ENCODE results near the gene BICC1. TPM values are rescaled to one million over a fixed set of nuclear protein-coding genes. Genes with fewer than 3 reads are reported as not detected.

The BICC1 gene
- total and polyA plus RNA-seq, 2 of the 13 experiments (the other 11 are each of a cell fraction or from before 2014, with no cell fraction given) = 0.18 to 1.5 TPM

- ChIA-PET CTCF (ENCODE audit: low intra/inter-chr PET ratio, low total read pairs) (interaction anchor here (1.1 to 1.9 kb wide), 2 partner anchors 110 to 227 kb away, joined by 4 to 14 read pairs; no protein-coding TSS in a partner anchor), POLR2A (no interaction called here)
- no peaks in the 10 kb centered on the region for H4K20me1 ChIP-seq (ENCODE audit: insufficient read depth, low read length)
- WGBS (ENCODE audit: low lambda C conversion rate) = 66% methylated on average over 2 of the region's 2 CpGs
- H3K9me3 ChIP-seq (ENCODE audit: low read length) = no peaks in the 10 kb centered on the region
- intact Hi-C loops (cut with micrococcal nuclease; ENCODE audit: unreplicated experiment) (loop anchor here (1.0 to 10.0 kb wide), 4 partner anchors 110 to 337 kb away; partner anchors contain the start of gene TFAM), in situ Hi-C loops (cut with HindIII; ENCODE audit: extremely low pct_ligation_motif_present, low pct_unique_long_range_greater_than_20kb) (loop anchor here (10.0 kb wide), 2 partner anchors 127 to 227 kb away; partner anchors contain the start of gene BICC1)
- H3K4me2 ChIP-seq (ENCODE audit: low read depth, low read length) = no peak overlapping the region
- no peak for FAIRE-seq
- no peak overlapping the region for H3K27ac ChIP-seq (ENCODE audit: extremely low read length, insufficient read depth, low read length)
- no peaks in the 10 kb centered on the region for H3K27me3 ChIP-seq (ENCODE audit: control insufficient read depth in 1 of 2, insufficient read depth in 2 of 2, low read length in 2 of 2)
- H3K79me2 ChIP-seq (ENCODE audit: insufficient read depth, low read length) = no peaks in the 10 kb centered on the region
- H3K4me1 ChIP-seq (ENCODE audit: insufficient read depth, low read length) = peaks cover 29% of the 10 kb centered on the region
- H3K4me3 ChIP-seq (replicated peaks in 1 of 3; ENCODE audit: insufficient read depth in 1 of 3, low read depth in 2 of 3, low read length in 3 of 3) = no peak overlapping the region
- no peaks in the 10 kb centered on the region for H3K36me3 ChIP-seq (replicated peaks in 1 of 2; ENCODE audit: control insufficient read depth in 1 of 2, insufficient read depth in 2 of 2, low read length in 2 of 2)
- no peak for DNase-seq (ENCODE audit: low spot score)
- no peak overlapping the region for H3K9ac ChIP-seq (ENCODE audit: insufficient read depth, low read depth, low read length)
- ATAC-seq = no peak
- H2AFZ ChIP-seq (ENCODE audit: low read length) = no peak overlapping the region
- BruUV-seq (replicated peaks) = no TSS peak
- no peak for TF ChIP-seq UBTF (CRISPR knock-in tag; IDR thresholded peaks at IDR 0.05)
- TF ChIP-seq CBX2 (IDR thresholded peaks at IDR 0.05; ENCODE audit: low read depth, low read length) = no peak
- no peak for TF ChIP-seq CBX2 (CRISPR knock-in tag; IDR thresholded peaks at IDR 0.05; ENCODE audit: low read depth)
- TF ChIP-seq, protein P1, sequence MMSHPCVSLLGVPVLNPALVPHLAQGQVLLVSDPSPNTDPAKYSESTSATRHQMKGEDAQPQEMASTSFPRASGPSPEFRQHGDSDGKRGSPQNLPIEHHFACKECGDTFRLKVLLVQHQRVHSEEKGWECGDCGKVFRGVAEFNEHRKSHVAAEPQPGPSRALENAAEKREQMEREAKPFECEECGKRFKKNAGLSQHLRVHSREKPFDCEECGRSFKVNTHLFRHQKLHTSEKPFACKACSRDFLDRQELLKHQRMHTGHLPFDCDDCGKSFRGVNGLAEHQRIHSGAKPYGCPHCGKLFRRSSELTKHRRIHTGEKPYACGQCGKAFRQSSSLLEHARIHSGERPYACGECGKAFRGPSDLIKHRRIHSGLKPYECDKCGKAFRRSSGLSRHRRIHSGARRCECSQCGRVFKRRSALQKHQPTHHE (CRISPR knock-in tag; IDR thresholded peaks at IDR 0.05; ENCODE audit: borderline replicate concordance) = no peak
- TF ChIP-seq, protein P2, sequence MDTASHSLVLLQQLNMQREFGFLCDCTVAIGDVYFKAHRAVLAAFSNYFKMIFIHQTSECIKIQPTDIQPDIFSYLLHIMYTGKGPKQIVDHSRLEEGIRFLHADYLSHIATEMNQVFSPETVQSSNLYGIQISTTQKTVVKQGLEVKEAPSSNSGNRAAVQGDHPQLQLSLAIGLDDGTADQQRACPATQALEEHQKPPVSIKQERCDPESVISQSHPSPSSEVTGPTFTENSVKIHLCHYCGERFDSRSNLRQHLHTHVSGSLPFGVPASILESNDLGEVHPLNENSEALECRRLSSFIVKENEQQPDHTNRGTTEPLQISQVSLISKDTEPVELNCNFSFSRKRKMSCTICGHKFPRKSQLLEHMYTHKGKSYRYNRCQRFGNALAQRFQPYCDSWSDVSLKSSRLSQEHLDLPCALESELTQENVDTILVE (CRISPR knock-in tag; IDR thresholded peaks at IDR 0.05) = no peak
- no peak for TF ChIP-seq REST (IDR thresholded peaks at IDR 0.05; ENCODE audit: borderline replicate concordance in 1 of 2, low read depth in 1 of 2, low read length in 2 of 2)
- no peak for TF ChIP-seq BRCA1 (CRISPR knock-in tag; IDR thresholded peaks at IDR 0.05)
- TF ChIP-seq KAT7 (CRISPR knock-in tag; IDR thresholded peaks at IDR 0.05; ENCODE audit: borderline replicate concordance) = no peak
- no peak for TF ChIP-seq EED (CRISPR knock-in tag; IDR thresholded peaks at IDR 0.05)
- TF ChIP-seq, protein P3, sequence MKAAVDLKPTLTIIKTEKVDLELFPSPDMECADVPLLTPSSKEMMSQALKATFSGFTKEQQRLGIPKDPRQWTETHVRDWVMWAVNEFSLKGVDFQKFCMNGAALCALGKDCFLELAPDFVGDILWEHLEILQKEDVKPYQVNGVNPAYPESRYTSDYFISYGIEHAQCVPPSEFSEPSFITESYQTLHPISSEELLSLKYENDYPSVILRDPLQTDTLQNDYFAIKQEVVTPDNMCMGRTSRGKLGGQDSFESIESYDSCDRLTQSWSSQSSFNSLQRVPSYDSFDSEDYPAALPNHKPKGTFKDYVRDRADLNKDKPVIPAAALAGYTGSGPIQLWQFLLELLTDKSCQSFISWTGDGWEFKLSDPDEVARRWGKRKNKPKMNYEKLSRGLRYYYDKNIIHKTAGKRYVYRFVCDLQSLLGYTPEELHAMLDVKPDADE (CRISPR knock-in tag; IDR thresholded peaks at IDR 0.05) = no peak
- TF ChIP-seq MAFG (CRISPR knock-in tag; IDR thresholded peaks at IDR 0.05) = no peak
- TF ChIP-seq ZNF598 (CRISPR knock-in tag; IDR thresholded peaks at IDR 0.05; ENCODE audit: borderline replicate concordance) = no peak
- no peak for TF ChIP-seq MBNL3 (CRISPR knock-in tag; conservative IDR thresholded peaks at IDR 0.05)
- no peak for TF ChIP-seq ZNF691 (CRISPR knock-in tag; IDR thresholded peaks at IDR 0.05; ENCODE audit: borderline replicate concordance, low read depth)
Observed at GRCh38 chr10:58641708-58642107, 129.0 kb downstream of the BICC1 start.
